GM10248 (cell line): ENCODE data around the gene RBM28.

ENCODE experiments used
- CTCF ChIA-PET: fragments of 300-600 bp; sonication (Branson Sonifier 250); formaldehyde crosslinking; extraction: SDS; loops from one replicate; lab custom pipeline; 2021; ENCODE audit warnings: antibody characterized with exemption; lab: Yijun Ruan, JAX
- POLR2A ChIA-PET: fragments of 350-650 bp; sonication (Branson Sonifier 250); formaldehyde crosslinking; extraction: SDS; loops from one replicate; lab custom pipeline; 2020; ENCODE audit warnings: antibody characterized with exemption; lab: Yijun Ruan, JAX
- DNase-seq: peaks from one replicate; pipeline ENCODE4 v3.0.0; 2012; ENCODE audit errors: extremely low spot score
- CTCF ChIP-seq: IDR thresholded peaks from 2 replicates; pipeline ENCODE4 v1.5.1; 2012; ENCODE audit warnings: mild to moderate bottlenecking, low read depth; ENCODE audit errors: extremely low read depth, missing control alignments, control extremely low read depth

Gene RBM28

GRCh38 chr7:128374041-128374440 is 30.3 kb upstream of the RBM28 start:
- ChIA-PET POLR2A (no interaction called here), CTCF (interaction anchor here (1.0 to 8.3 kb wide), 5 partner anchors 12 to 53 kb away, joined by 3 to 76 read pairs (median 4); no protein-coding TSS in a partner anchor)
- DNase-seq = no peak
- no peak for TF ChIP-seq CTCF

DNA sequence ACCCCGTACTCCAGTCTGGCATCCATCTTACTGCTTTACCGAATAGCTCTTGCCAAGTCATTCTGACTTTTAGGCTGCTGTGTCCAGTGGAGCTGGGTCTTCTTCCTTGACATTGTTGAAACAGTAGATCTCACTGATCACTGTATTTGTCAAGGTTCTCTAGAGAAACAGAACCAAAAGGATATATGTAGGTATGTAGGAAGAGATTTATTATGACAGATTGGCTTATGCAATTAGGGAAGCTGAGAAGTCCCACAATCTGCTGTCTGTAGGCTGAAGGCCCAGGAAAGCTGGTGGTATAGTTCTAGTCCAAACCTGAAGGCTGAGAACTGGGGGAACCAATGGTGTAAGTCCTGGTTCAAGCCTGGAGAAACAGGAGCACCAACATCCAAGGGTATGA is 29.9 kb upstream of the RBM28 start:
- TF ChIP-seq CTCF = no peak
- no peak for DNase-seq
- ChIA-PET CTCF (interaction anchor here (1.0 to 8.3 kb wide), 5 partner anchors 12 to 54 kb away, joined by 3 to 76 read pairs (median 4); no protein-coding TSS in a partner anchor), POLR2A (no interaction called here)

GRCh38 chr7:128370491-128370890 is 26.8 kb upstream of the RBM28 start:
- ChIA-PET CTCF (interaction anchor here (8.3 kb wide), 1 partner anchor 16 kb away, joined by 76 read pairs; no protein-coding TSS in a partner anchor), POLR2A (no interaction called here)
- no peak for TF ChIP-seq CTCF
- DNase-seq = no peak

GRCh38 chr7:128366986-128367385 is 23.3 kb upstream of the RBM28 start:
- TF ChIP-seq CTCF = no peak
- ChIA-PET CTCF (interaction anchor here (1.0 to 1.5 kb wide), 3 partner anchors 10 to 21 kb away, joined by 3 to 5 read pairs (median 5); no protein-coding TSS in a partner anchor), POLR2A (no interaction called here)
- DNase-seq = no peak

GRCh38 chr7:128366300-128366699 is 22.6 kb upstream of the RBM28 start:
- ChIA-PET CTCF (interaction anchor here (0.9 to 1.4 kb wide), 3 partner anchors 15 to 25 kb away, joined by 3 to 5 read pairs (median 3); no protein-coding TSS in a partner anchor), POLR2A (no interaction called here)
- no peak for TF ChIP-seq CTCF
- DNase-seq = no peak

DNA sequence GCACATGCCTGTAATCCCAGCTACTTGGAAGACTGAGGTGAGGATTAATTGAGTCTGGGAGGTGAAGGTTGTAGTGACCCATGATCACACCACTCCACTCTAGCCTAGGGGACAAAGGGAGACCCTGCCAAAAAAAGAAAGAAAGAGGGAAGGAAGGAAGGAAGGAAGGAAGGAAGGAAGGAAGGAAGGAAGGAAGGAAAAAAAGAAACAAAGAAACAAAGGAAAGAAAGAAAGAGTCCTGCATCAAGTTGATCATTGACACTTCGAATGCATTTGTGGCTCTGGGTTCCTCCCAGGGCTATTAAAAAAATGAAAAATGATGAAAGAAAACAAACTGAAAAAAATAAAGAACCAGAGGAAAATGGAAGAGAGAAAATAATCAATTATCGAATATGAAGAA is 21.7 kb upstream of the RBM28 start:
- no peak for TF ChIP-seq CTCF
- ChIA-PET CTCF (interaction anchor here (0.9 to 1.7 kb wide), 2 partner anchors 18 to 26 kb away, joined by 3 to 6 read pairs; no protein-coding TSS in a partner anchor), POLR2A (no interaction called here)
- DNase-seq = no peak
